Activated CD4-positive, alpha-beta T cell treated with anti-CD3 and anti-CD28 coated beads, Interleukin-10, Interleukin-2, amounts not matched to agents 100 ng/mL and 50 ng/mL, durations not matched to agents 16 hours and 8 hours (primary cell): ENCODE measurements around the gene ZNF546.
"Not testable (repeated sequence)": the region's sequence is repeated elsewhere in the genome, so short reads cannot be mapped to it uniquely, and the experiment has no call there.

Experiments
- DNase-seq: peaks from one replicate; pipeline ENCODE4 v3.0.0-alpha.2; 2020

ZNF546 gene

GRCh38 chr19:39996811-39997637 is at the start of gene ZNF546:
TSS of gene ZNF546 (plus strand) at chr19:39997060. CDS start at chr19:39998327, 1,267 bp downstream.
- DNase-seq = peak; percentile 97

GRCh38 chr19:39949026-39949747 is 47.7 kb upstream of the ZNF546 start:
- DNase-seq = no peak

GRCh38 chr19:39951065-39951650 is 45.7 kb upstream of the ZNF546 start:
- DNase-seq = no peak

- peak; percentile 32 for DNase-seq
Measured at GRCh38 chr19:39951686-39952085, 45.2 kb upstream of the ZNF546 start.

- no peak for DNase-seq
Measured at GRCh38 chr19:39953915-39954314, 42.9 kb upstream of the ZNF546 start.

GRCh38 chr19:39957886-39958285 is 39.0 kb upstream of the ZNF546 start:
- DNase-seq = not testable (repeated sequence)

GRCh38 chr19:39958942-39959341 is 37.9 kb upstream of the ZNF546 start:
- DNase-seq = not testable (repeated sequence)

- not testable (repeated sequence) for DNase-seq
Measured at GRCh38 chr19:39959407-39959806, 37.5 kb upstream of the ZNF546 start.

- no peak for DNase-seq
Measured at GRCh38 chr19:39963898-39964297, 33.0 kb upstream of the ZNF546 start.

- no peak for DNase-seq
Measured at GRCh38 chr19:39966617-39967016, 30.2 kb upstream of the ZNF546 start.

GRCh38 chr19:39967561-39967960 is 29.3 kb upstream of the ZNF546 start:
- DNase-seq = no peak

- DNase-seq = no peak
Measured at GRCh38 chr19:39968789-39969188, 28.1 kb upstream of the ZNF546 start.

- DNase-seq = peak; percentile 18
Measured at GRCh38 chr19:39969266-39969665, 27.6 kb upstream of the ZNF546 start.

GRCh38 chr19:39969681-39970424 is 27.0 kb upstream of the ZNF546 start:
- peak; percentile 27 for DNase-seq

- DNase-seq = no peak
Measured at GRCh38 chr19:39970425-39970674, 26.5 kb upstream of the ZNF546 start.

- peak; percentile 99 for DNase-seq
Measured at GRCh38 chr19:39970675-39971379, 26.0 kb upstream of the ZNF546 start, which contains the start of gene PSMC4. TSS of gene PSMC4 (plus strand) at chr19:39971165. CDS start at chr19:39971203, 38 bp downstream.

GRCh38 chr19:39971380-39972035 is 25.4 kb upstream of the ZNF546 start:
- DNase-seq = no peak

GRCh38 chr19:39974377-39975155 is 22.3 kb upstream of the ZNF546 start:
- no peak for DNase-seq

GRCh38 chr19:39982883-39983282 is 14.0 kb upstream of the ZNF546 start:
- no peak for DNase-seq

- no peak for DNase-seq
Measured at GRCh38 chr19:39983695-39984300, 13.1 kb upstream of the ZNF546 start.

- no peak for DNase-seq
Measured at GRCh38 chr19:39986643-39987042, 10.2 kb upstream of the ZNF546 start.
